ENCODE measurements around the gene ATPAF1.
"Not testable (repeated sequence)": the region's sequence is repeated elsewhere in the genome, so short reads cannot be mapped to it uniquely, and the experiment has no call there.

The ATPAF1 gene

GRCh38 chr1:46672696-46673095, 4.5 kb upstream of the ATPAF1 start:
- TF ChIP-seq, protein P1, sequence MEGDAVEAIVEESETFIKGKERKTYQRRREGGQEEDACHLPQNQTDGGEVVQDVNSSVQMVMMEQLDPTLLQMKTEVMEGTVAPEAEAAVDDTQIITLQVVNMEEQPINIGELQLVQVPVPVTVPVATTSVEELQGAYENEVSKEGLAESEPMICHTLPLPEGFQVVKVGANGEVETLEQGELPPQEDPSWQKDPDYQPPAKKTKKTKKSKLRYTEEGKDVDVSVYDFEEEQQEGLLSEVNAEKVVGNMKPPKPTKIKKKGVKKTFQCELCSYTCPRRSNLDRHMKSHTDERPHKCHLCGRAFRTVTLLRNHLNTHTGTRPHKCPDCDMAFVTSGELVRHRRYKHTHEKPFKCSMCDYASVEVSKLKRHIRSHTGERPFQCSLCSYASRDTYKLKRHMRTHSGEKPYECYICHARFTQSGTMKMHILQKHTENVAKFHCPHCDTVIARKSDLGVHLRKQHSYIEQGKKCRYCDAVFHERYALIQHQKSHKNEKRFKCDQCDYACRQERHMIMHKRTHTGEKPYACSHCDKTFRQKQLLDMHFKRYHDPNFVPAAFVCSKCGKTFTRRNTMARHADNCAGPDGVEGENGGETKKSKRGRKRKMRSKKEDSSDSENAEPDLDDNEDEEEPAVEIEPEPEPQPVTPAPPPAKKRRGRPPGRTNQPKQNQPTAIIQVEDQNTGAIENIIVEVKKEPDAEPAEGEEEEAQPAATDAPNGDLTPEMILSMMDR (IDR thresholded peaks at IDR 0.05) = no peak
- no peak overlapping the region for H3K4me3 ChIP-seq (ENCODE audit: low read depth in 1 of 2, low read length in 1 of 2)
- H3K27me3 ChIP-seq = no peaks in the 10 kb centered on the region
- peaks cover 3 to 7% of the 10 kb centered on the region in 2 experiments for H3K4me1 ChIP-seq (ENCODE audit: control insufficient read depth in 1 of 2, insufficient read depth in 1 of 2, low read depth in 1 of 2, low read length in 1 of 2)
- peaks cover 48% of the 10 kb centered on the region for H3K36me3 ChIP-seq
- H3K27ac ChIP-seq = no peak overlapping the region
- H3K9me3 ChIP-seq = no peaks in the 10 kb centered on the region

DNA sequence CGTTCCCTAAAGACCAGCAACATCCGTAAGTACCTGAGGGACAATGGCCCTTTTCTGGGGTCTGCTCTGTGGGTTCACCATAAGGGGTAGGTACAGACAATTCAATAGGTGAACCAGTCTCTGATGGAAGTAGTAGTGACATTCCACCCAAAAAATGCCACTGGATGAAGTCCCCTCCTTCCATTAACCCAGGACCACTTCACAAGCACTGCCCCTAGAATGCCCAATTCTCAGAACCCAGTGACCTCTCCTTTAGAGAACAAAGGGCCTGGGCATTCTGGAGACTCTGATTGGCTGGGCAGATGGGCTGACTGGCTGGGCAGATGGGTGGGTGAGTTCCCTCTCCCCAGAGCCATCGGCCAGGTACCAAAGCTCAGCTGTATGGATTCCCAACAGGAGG, 3.4 kb upstream of the ATPAF1 start, which contains the start of gene TEX38:
Gene TEX38, plus strand, starts transcription at position 301 of the 400 bp plus-strand sequence. Its CDS starts 81 bp downstream, at position 382.
- Histone ChIP-seq H3K4me3 (ENCODE audit: low read depth in 1 of 2, low read length in 1 of 2) (no peak within 1 kb of the TSS), H3K4me1 (ENCODE audit: control insufficient read depth in 1 of 2, insufficient read depth in 1 of 2, low read depth in 1 of 2, low read length in 1 of 2) (peaks cover 10 to 18% of the 10 kb centered on the region in 2 experiments), H3K27me3 (no peaks in the 10 kb centered on the region), H3K36me3 (peaks cover 36% of the 10 kb centered on the region), H3K27ac (no peak within 1 kb of the TSS), H3K9me3 (no peaks in the 10 kb centered on the region)
- TF ChIP-seq, protein P1 (IDR thresholded peaks at IDR 0.05) = no peak

GRCh38 chr1:46670134-46670533, 2.0 kb upstream of the ATPAF1 start:
- no peak overlapping the region for H3K4me3 ChIP-seq (ENCODE audit: low read depth in 1 of 2, low read length in 1 of 2)
- H3K27ac ChIP-seq = no peak overlapping the region
- peaks cover 24% of the 10 kb centered on the region for H3K36me3 ChIP-seq
- H3K27me3 ChIP-seq = no peaks in the 10 kb centered on the region
- peaks cover 10 to 18% of the 10 kb centered on the region in 2 experiments for H3K4me1 ChIP-seq (ENCODE audit: control insufficient read depth in 1 of 2, insufficient read depth in 1 of 2, low read depth in 1 of 2, low read length in 1 of 2)
- H3K9me3 ChIP-seq = no peaks in the 10 kb centered on the region
- TF ChIP-seq, protein P1 (IDR thresholded peaks at IDR 0.05) = no peak

DNA sequence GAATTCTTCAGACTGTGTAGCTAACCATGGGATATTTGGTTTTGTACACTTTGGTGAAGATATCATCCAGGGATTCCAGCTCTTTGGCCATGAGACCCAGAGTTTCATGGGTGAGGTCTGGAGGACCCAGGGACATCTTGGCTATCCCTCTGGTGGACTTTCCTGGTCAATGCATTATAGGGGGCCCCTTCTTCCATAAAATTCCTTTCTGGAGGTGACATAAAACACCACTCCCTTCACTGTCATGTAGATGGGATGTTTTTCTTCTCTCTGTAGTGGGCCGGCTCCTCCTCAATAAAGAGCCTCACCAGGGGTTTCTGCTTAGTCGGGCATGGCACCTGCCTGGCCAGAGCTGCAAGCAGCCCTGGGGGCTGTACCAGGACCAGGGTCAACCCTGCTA, 2.2 kb downstream of the ATPAF1 start:
- TF ChIP-seq, protein P1 (IDR thresholded peaks at IDR 0.05) = no peak

GRCh38 chr1:46662919-46663318, 5.2 kb downstream of the ATPAF1 start:
- not testable (repeated sequence) for H3K27me3 ChIP-seq; H3K9me3 ChIP-seq; H3K4me3 ChIP-seq (ENCODE audit: low read depth in 1 of 2, low read length in 1 of 2); H3K27ac ChIP-seq
- H3K36me3 ChIP-seq = peaks cover 33% of the 10 kb centered on the region
- H3K4me1 ChIP-seq (ENCODE audit: control insufficient read depth in 1 of 2, insufficient read depth in 1 of 2, low read depth in 1 of 2, low read length in 1 of 2) = peaks cover 9 to 13% of the 10 kb centered on the region in 2 experiments

More for the DNA sequence above, 2.2 kb downstream of the ATPAF1 start:
- H3K9me3 ChIP-seq = no peaks in the 10 kb centered on the region
- H3K4me3 ChIP-seq (ENCODE audit: low read depth in 1 of 2, low read length in 1 of 2) = no peak overlapping the region
- peaks cover 10 to 18% of the 10 kb centered on the region in 2 experiments for H3K4me1 ChIP-seq (ENCODE audit: control insufficient read depth in 1 of 2, insufficient read depth in 1 of 2, low read depth in 1 of 2, low read length in 1 of 2)
- no peaks in the 10 kb centered on the region for H3K27me3 ChIP-seq
- H3K27ac ChIP-seq = no peak overlapping the region
- H3K36me3 ChIP-seq = peaks cover 14% of the 10 kb centered on the region

DNA sequence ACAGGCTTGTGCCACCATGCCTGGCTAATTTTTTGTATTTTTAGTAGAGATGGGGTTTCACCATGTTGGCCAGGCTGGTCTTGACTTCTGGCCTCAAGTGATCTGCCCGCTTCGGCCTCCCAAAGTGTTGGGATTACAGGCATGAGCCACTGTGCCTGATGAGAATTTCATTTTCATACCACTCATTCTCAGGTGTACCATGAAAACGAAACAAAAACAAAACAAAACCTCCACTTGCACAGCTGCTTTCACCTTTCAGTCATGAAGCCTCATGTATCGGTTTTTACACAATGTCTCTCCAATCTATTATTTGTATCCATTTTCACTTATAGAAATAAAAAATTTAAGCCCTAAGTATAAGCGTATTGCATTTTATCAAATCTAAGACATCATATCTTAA, 8.0 kb downstream of the ATPAF1 start:
- H3K4me3 ChIP-seq (ENCODE audit: low read depth in 1 of 2, low read length in 1 of 2); H3K9me3 ChIP-seq; H3K27ac ChIP-seq; H3K27me3 ChIP-seq; H3K4me1 ChIP-seq (ENCODE audit: control insufficient read depth in 1 of 2, insufficient read depth in 1 of 2, low read depth in 1 of 2, low read length in 1 of 2): not testable (repeated sequence)
- H3K36me3 ChIP-seq = peaks cover 45% of the 10 kb centered on the region

Measured in neutrophil (primary cell).